ENCODE data around the gene ABL2.

- no peak for TF ChIP-seq CTCF (IDR thresholded peaks at IDR 0.05)
- TF ChIP-seq EZH2 (IDR thresholded peaks at IDR 0.05; ENCODE audit: borderline replicate concordance, insufficient read depth, low read depth, low read length, poor library complexity, severe bottlenecking): no peak
These were observed 2.7 kb downstream of the ABL2 start for GRCh38 chr1:179226738-179227137.

Data from B cell (primary cell).